H1 (cell line): ENCODE measurements around the gene RELN. TPM values are rescaled to one million over a fixed set of nuclear protein-coding genes. Genes with fewer than 3 reads are reported as not detected.

ENCODE experiments used
- CTCF ChIA-PET: fragments of 300-600 bp; sonication (Branson Sonifier 250); formaldehyde crosslinking; loops from one replicate; lab custom pipeline; 2021; ENCODE audit not compliant: partially characterized antibody; lab: Charles Lee
- POLR2A ChIA-PET: fragments of 300-600 bp; sonication (Branson Sonifier 250); formaldehyde crosslinking; loops from one replicate; lab custom pipeline; 2021; ENCODE audit warnings: inconsistent platforms; ENCODE audit not compliant: partially characterized antibody; lab: Charles Lee
- DNase-seq, 2 experiments: peaks; one replicate each; pipeline versions ENCODE4 v3.0.0 to v3.0.0-alpha.2; 2010 to 2022; ENCODE audit warnings: low spot score in 2 of 2, low read depth in 1 of 2, mixed read lengths in 1 of 2
- FAIRE-seq: peaks from 2 replicates; lab custom pipeline; 2011; peaks lifted over from hg19 to GRCh38; lab: Jason Lieb, UNC
- H2AFZ ChIP-seq: 2 replicates; pipeline ENCODE4 v1.8.1; 2012; ENCODE audit warnings: low read length, inconsistent platforms
- H2AK5ac ChIP-seq: 2 replicates; pipeline ENCODE4 v1.6.1; 2013; ENCODE audit warnings: low read depth, low read length
- H2BK120ac ChIP-seq: replicated peaks from 2 replicates; pipeline ENCODE3; 2013; ENCODE audit warnings: low read depth, low read length, inconsistent platforms
- H2BK12ac ChIP-seq: 2 replicates; pipeline ENCODE4 v1.6.1; 2013; ENCODE audit warnings: low read depth, low read length
- H2BK15ac ChIP-seq: 2 replicates; pipeline ENCODE4 v1.6.1; 2013; ENCODE audit warnings: low read length
- H2BK20ac ChIP-seq: 2 replicates; pipeline ENCODE4 v1.6.1; 2013; ENCODE audit warnings: low read length
- H2BK5ac ChIP-seq: 2 replicates; pipeline ENCODE4 v1.6.1; 2013; ENCODE audit warnings: low read depth, low read length
- H3K14ac ChIP-seq: 2 replicates; pipeline ENCODE4 v1.6.1; 2013; ENCODE audit warnings: inconsistent platforms; ENCODE audit not compliant: insufficient read length
- H3K18ac ChIP-seq: 2 replicates; pipeline ENCODE4 v1.6.1; 2013; ENCODE audit warnings: low read length; ENCODE audit errors: extremely low read depth
- H3K23ac ChIP-seq: 2 replicates; pipeline ENCODE4 v1.6.1; 2013; ENCODE audit warnings: inconsistent platforms; ENCODE audit not compliant: insufficient read length
- H3K23me2 ChIP-seq: 2 replicates; pipeline ENCODE4 v1.6.1; 2013; ENCODE audit warnings: low read depth, low read length
- H3K27ac ChIP-seq: 2 replicates; pipeline ENCODE4 v1.6.1; 2011; ENCODE audit warnings: low read depth, low read length, inconsistent platforms
- H3K27me3 ChIP-seq, 4 experiments: replicated peaks in 1 of 4; 1 replicate in 1 of 4; 2 replicates in 3 of 4; pipeline versions ENCODE4 v1.6.1 to v1.8.1; 2011 to 2013; ENCODE audit warnings: low read length in 3 of 4, mild to moderate bottlenecking in 3 of 4, inconsistent platforms in 2 of 4, mixed read lengths in 2 of 4, moderate library complexity in 1 of 4; ENCODE audit not compliant: control insufficient read depth in 3 of 4, insufficient read depth in 3 of 4; ENCODE audit errors: extremely low read depth in 1 of 4
- H3K36me3 ChIP-seq, 4 experiments: 2 replicates each; pipeline versions ENCODE4 v1.6.1 to v1.8.1; 2011 to 2013; ENCODE audit warnings: mild to moderate bottlenecking in 4 of 4, low read length in 3 of 4, moderate library complexity in 2 of 4, control low read depth in 1 of 4, inconsistent platforms in 1 of 4; ENCODE audit not compliant: insufficient read depth in 4 of 4, control insufficient read depth in 2 of 4
- H3K4ac ChIP-seq: replicated peaks from 2 replicates; pipeline ENCODE3; 2013; ENCODE audit warnings: low read length, low read depth, mixed read lengths, inconsistent platforms; ENCODE audit not compliant: insufficient read length
- H3K4me1 ChIP-seq, 4 experiments: replicated peaks in 1 of 4; 1 replicate in 1 of 4; 2 replicates in 3 of 4; pipeline versions ENCODE4 v1.6.1 to v1.8.1; 2011 to 2013; ENCODE audit warnings: low read length in 3 of 4, inconsistent platforms in 2 of 4, mixed read lengths in 1 of 4; ENCODE audit not compliant: insufficient read depth in 4 of 4, control insufficient read depth in 3 of 4
- H3K4me2 ChIP-seq, 2 experiments: 2 replicates each; pipeline versions ENCODE4 v1.6.1 to v1.8.1; 2011 to 2013; ENCODE audit warnings: low read depth in 2 of 2, low read length in 2 of 2, control low read depth in 1 of 2, inconsistent platforms in 1 of 2, mild to moderate bottlenecking in 1 of 2; ENCODE audit not compliant: insufficient read depth in 1 of 2
- H3K4me3 ChIP-seq, 4 experiments: fragments of 200-600, 300-600 bp in 1 of 4; sonication (generic), shearing (Covaris generic), sonication (Bioruptor Twin) in 1 of 4; 2 replicates each; pipeline versions ENCODE4 v1.5.1 to v1.8.1; 2011 to 2016; ENCODE audit warnings: low read length in 4 of 4, low read depth in 3 of 4, control low read depth in 2 of 4, inconsistent platforms in 2 of 4, mild to moderate bottlenecking in 2 of 4, mixed read lengths in 1 of 4, moderate library complexity in 1 of 4; ENCODE audit not compliant: insufficient read depth in 2 of 4; ENCODE audit errors: extremely low read depth in 1 of 4
- H3K56ac ChIP-seq: replicated peaks from 2 replicates; pipeline ENCODE3; 2013; ENCODE audit warnings: low read depth, mild to moderate bottlenecking, mixed read lengths, low read length, inconsistent platforms; ENCODE audit not compliant: insufficient read length
- H3K79me1 ChIP-seq: 2 replicates; pipeline ENCODE4 v1.6.1; 2013; ENCODE audit warnings: low read depth, low read length, control low read depth
- H3K79me2 ChIP-seq, 2 experiments: 2 replicates each; pipeline versions ENCODE4 v1.6.1 to v1.8.1; 2012 to 2013; ENCODE audit warnings: low read length in 2 of 2, mild to moderate bottlenecking in 2 of 2, inconsistent platforms in 1 of 2; ENCODE audit not compliant: insufficient read depth in 2 of 2, control insufficient read depth in 1 of 2
- H3K9ac ChIP-seq, 4 experiments: replicated peaks in 1 of 4; 1 replicate in 1 of 4; 2 replicates in 3 of 4; pipeline versions ENCODE4 v1.6.1 to v1.8.1; 2011 to 2013; ENCODE audit warnings: low read depth in 3 of 4, low read length in 3 of 4, control low read depth in 2 of 4, mild to moderate bottlenecking in 2 of 4, moderate library complexity in 2 of 4, inconsistent platforms in 1 of 4; ENCODE audit errors: extremely low read depth in 1 of 4
- H3K9me3 ChIP-seq, 2 experiments: 2 replicates each; pipeline versions ENCODE4 v1.6.1 to v1.8.1; 2012 to 2013; ENCODE audit warnings: mild to moderate bottlenecking in 2 of 2, moderate library complexity in 2 of 2, control low read depth in 1 of 2, inconsistent platforms in 1 of 2, low read depth in 1 of 2, low read length in 1 of 2, mixed read lengths in 1 of 2; ENCODE audit not compliant: insufficient read depth in 2 of 2
- H4K20me1 ChIP-seq, 2 experiments: replicated peaks in 1 of 2; 2 replicates each; pipeline versions ENCODE3 to v1.8.1; 2011 to 2013; ENCODE audit warnings: inconsistent platforms in 2 of 2, low read length in 2 of 2, mild to moderate bottlenecking in 1 of 2; ENCODE audit not compliant: insufficient read depth in 2 of 2, control insufficient read depth in 1 of 2
- H4K5ac ChIP-seq: 2 replicates; pipeline ENCODE4 v1.6.1; 2013; ENCODE audit warnings: low read length, low read depth, mixed read lengths, inconsistent platforms; ENCODE audit not compliant: insufficient read length
- H4K8ac ChIP-seq: 2 replicates; pipeline ENCODE4 v1.8.0; 2013; ENCODE audit warnings: mild to moderate bottlenecking, moderate library complexity, low read length, inconsistent platforms; ENCODE audit not compliant: insufficient read depth; ENCODE audit errors: extremely low read depth
- H4K91ac ChIP-seq: replicated peaks from 2 replicates; pipeline ENCODE3; 2013; ENCODE audit warnings: low read length, mixed read lengths, inconsistent platforms; ENCODE audit not compliant: insufficient read length
- ATF2 ChIP-seq: IDR thresholded peaks from 2 replicates; pipeline ENCODE4 v1.6.1; 2012; ENCODE audit warnings: low read length, inconsistent platforms
- BCL11A ChIP-seq, 2 experiments: IDR thresholded peaks; one replicate each; pipeline ENCODE4 v1.6.1; 2011; ENCODE audit warnings: low read depth in 2 of 2, low read length in 2 of 2, mild to moderate bottlenecking in 2 of 2
- E2F6 ChIP-seq: IDR thresholded peaks from 2 replicates; pipeline ENCODE4 v1.6.1; 2012; ENCODE audit warnings: inconsistent platforms
- EZH2 ChIP-seq: fragments of 200-600 bp; sonication (generic); IDR thresholded peaks from 2 replicates; pipeline ENCODE4 v1.7.1; 2012; ENCODE audit warnings: low read depth, mild to moderate bottlenecking, moderate library complexity, low read length, inconsistent platforms; ENCODE audit not compliant: severe bottlenecking
- HDAC2 ChIP-seq, 2 experiments: fragments of 300-600 bp in 1 of 2; sonication (generic) in 1 of 2; IDR thresholded peaks; 2 replicates each; pipeline ENCODE4 v1.6.1; 2011 to 2012; ENCODE audit warnings: low read depth in 2 of 2, low read length in 2 of 2, mild to moderate bottlenecking in 2 of 2, moderate library complexity in 2 of 2, borderline replicate concordance in 1 of 2, inconsistent platforms in 1 of 2
- KDM4A ChIP-seq: IDR thresholded peaks from one replicate; pipeline ENCODE4 v1.7.1; 2012; ENCODE audit warnings: low read depth, mild to moderate bottlenecking, moderate library complexity, low read length, inconsistent platforms; ENCODE audit not compliant: severe bottlenecking
- TCF12 ChIP-seq: IDR thresholded peaks from 2 replicates; pipeline ENCODE4 v1.6.1; 2011; ENCODE audit warnings: low read depth, mild to moderate bottlenecking, low read length
- WGBS, 2 experiments: shearing (Covaris generic) in 1 of 2; methylation state at CpG; one replicate each; pipeline versions ENCODE4 v1.1.6 to v1.1.7; 2013 to 2015; ENCODE audit warnings: low lambda C conversion rate in 2 of 2, mixed read lengths in 2 of 2, inconsistent platforms in 1 of 2, low coverage in 1 of 2, missing lambda C conversion rate in 1 of 2; ENCODE audit not compliant: insufficient replicate concordance in 2 of 2, insufficient coverage in 1 of 2, insufficient read length in 1 of 2; ENCODE audit errors: extremely low coverage in 1 of 2, missing lambda C conversion rate in 1 of 2; 5-methylcytosine and 5-hydroxymethylcytosine counted together
- polyA plus RNA-seq, 7 experiments: library from polyadenylated mRNA; depleted of rRNA in 3 of 7; stranded (reverse) in 5 of 7; unstranded in 2 of 7; fragments of >200 nt in 5 of 7; fragments of 200-250 nt in 2 of 7; gene quantifications; 1 replicate in 5 of 7; 2 replicates in 1 of 7; 4 replicates in 1 of 7; pipeline versions ENCODE4 v1.2.1 to v1.2.3, GENCODE V29; 2011 to 2013; ENCODE audit warnings: missing spikeins in 2 of 7, mixed read lengths in 2 of 7
- total RNA-seq: library from RNA; stranded (reverse); fragmentation: NEBNext Ultra II Directional; extraction: Animal tissue kit (Norgen Biotek cat#: 25700); gene quantifications from 2 replicates; pipeline ENCODE4 v1.2.1, GENCODE V29; 2021

RELN gene
- total and polyA plus RNA-seq, 2 of the 8 experiments (the other 6 are each of a cell fraction or from before 2014, with no cell fraction given), result 0.03 to 0.07 TPM

GRCh38 chr7:103592187-103592586 lies 397.3 kb downstream of the RELN start:
- Histone ChIP-seq H3K9ac (no peak overlapping the region), H4K20me1 (no peaks in the 10 kb centered on the region), H4K8ac (no peak overlapping the region), H2AK5ac (no peak overlapping the region), H3K79me1 (no peaks in the 10 kb centered on the region), H2BK20ac (no peak overlapping the region), H3K23me2 (no peaks in the 10 kb centered on the region), H2BK12ac (no peak overlapping the region), H3K9me3 (no peaks in the 10 kb centered on the region), H2BK5ac (no peak overlapping the region), H3K4me2 (no peak overlapping the region), H3K27ac (no peak overlapping the region), H2AFZ (no peak overlapping the region), H2BK15ac (no peak overlapping the region), H3K4me3 (no peak overlapping the region), H3K36me3 (no peaks in the 10 kb centered on the region), H3K14ac (no peak overlapping the region), H3K27me3 (no peaks in the 10 kb centered on the region), H3K56ac (no peak overlapping the region), H3K79me2 (no peaks in the 10 kb centered on the region), H3K4me1 (no peaks in the 10 kb centered on the region), H4K5ac (no peak overlapping the region), H3K4ac (no peak overlapping the region), H3K18ac (no peak overlapping the region), H4K91ac (no peak overlapping the region), H3K23ac (no peak overlapping the region), H2BK120ac (no peak overlapping the region)
- DNase-seq (no peak), FAIRE-seq (no peak)
- TF ChIP-seq E2F6 (no peak), EZH2 (no peak), BCL11A (IDR thresholded peaks at IDR 0.05; ENCODE audit: low read depth in 2 of 2, low read length in 2 of 2) (no peak), ATF2 (no peak), HDAC2 (IDR thresholded peaks at IDR 0.05; ENCODE audit: borderline replicate concordance in 1 of 2, low read depth in 2 of 2, low read length in 2 of 2) (no peak), KDM4A (no peak), TCF12 (no peak)
- CTCF ChIA-PET, result interaction anchor here (0.8 kb wide), 1 partner anchor 11 kb away, joined by 3 read pairs; no protein-coding TSS in a partner anchor
- 92% methylated on average over 1 of the region's 1 CpG; no CpG with 5 or more reads in 1 of the 2 experiments for WGBS, 2 experiments
- POLR2A ChIA-PET, result no interaction called here
